HUES64 (cell line): ENCODE data around the gene KRT77.

Experiments
- H3K27ac ChIP-seq: 2 replicates; pipeline ENCODE4 v1.7.0; 2013; ENCODE audit warnings: low read depth, low read length, inconsistent platforms
- H3K27me3 ChIP-seq: 2 replicates; pipeline ENCODE4 v1.6.1; 2013; ENCODE audit warnings: mild to moderate bottlenecking, low read length; ENCODE audit not compliant: insufficient read depth
- H3K36me3 ChIP-seq: 2 replicates; pipeline ENCODE4 v1.6.1; 2013; ENCODE audit warnings: mild to moderate bottlenecking, low read length; ENCODE audit not compliant: insufficient read depth
- H3K4me1 ChIP-seq: 2 replicates; pipeline ENCODE4 v1.6.1; 2013; ENCODE audit warnings: mild to moderate bottlenecking, low read length, moderate library complexity; ENCODE audit not compliant: insufficient read depth
- H3K4me3 ChIP-seq: 2 replicates; pipeline ENCODE4 v1.5.1; 2013; ENCODE audit warnings: mild to moderate bottlenecking, low read length, moderate library complexity
- H3K9ac ChIP-seq: 2 replicates; pipeline ENCODE4 v1.6.1; 2013; ENCODE audit warnings: mild to moderate bottlenecking, low read depth, low read length
- H3K9me3 ChIP-seq: 2 replicates; pipeline ENCODE4 v1.6.1; 2013; ENCODE audit warnings: low read depth, low read length; ENCODE audit not compliant: insufficient read depth
- WGBS: fragments of 150-250, 120-280 bp; methylation state at CpG from one replicate; pipeline ENCODE4 v1.1.7; 2013; ENCODE audit warnings: missing lambda C conversion rate; 5-methylcytosine and 5-hydroxymethylcytosine counted together

Gene KRT77

DNA sequence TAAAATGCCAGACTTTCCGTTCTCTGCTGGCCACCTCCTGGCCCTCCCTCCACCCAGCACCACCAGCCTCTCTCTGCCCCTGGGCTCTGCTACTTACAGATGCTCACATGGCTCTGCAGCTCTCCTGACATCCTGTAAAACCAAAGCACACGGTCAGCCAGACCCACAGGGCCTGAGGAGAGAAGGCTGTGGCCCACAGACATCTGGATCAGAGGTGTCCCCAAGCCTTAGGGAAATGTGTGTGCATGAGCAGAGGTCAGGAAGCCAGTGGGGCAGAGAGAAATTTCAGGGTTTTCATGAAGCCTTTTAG is 11.5 kb downstream of the KRT77 start:
- peaks cover 52% of the 10 kb centered on the region for H3K27me3 ChIP-seq
- H3K9me3 ChIP-seq: no peaks in the 10 kb centered on the region
- H3K4me3 ChIP-seq: no peak overlapping the region
- no peak overlapping the region for H3K9ac ChIP-seq
- H3K36me3 ChIP-seq: no peaks in the 10 kb centered on the region
- 62% methylated on average over 2 of the region's 2 CpGs for whole genome bisulfite sequencing
- 0 out of 2 replicates have a peak, but pooled peaks cover 2% of the 10 kb centered on the region for H3K4me1 ChIP-seq
- no peak overlapping the region for H3K27ac ChIP-seq

GRCh38 chr12:52691076-52691840 is 12.1 kb downstream of the KRT77 start:
- Histone ChIP-seq H3K9ac (0 out of 2 replicates have a peak overlapping the region, but pooled peaks have one; percentile 19), H3K27me3 (peaks cover 56% of the 10 kb centered on the region)
- 7% methylated on average over 45 of the region's 45 CpGs for WGBS

GRCh38 chr12:52690351-52691075 is 12.8 kb downstream of the KRT77 start:
- no peaks in the 10 kb centered on the region for H3K9me3 ChIP-seq
- no peaks in the 10 kb centered on the region for H3K36me3 ChIP-seq
- peaks cover 59% of the 10 kb centered on the region for H3K27me3 ChIP-seq
- no peak overlapping the region for H3K27ac ChIP-seq
- 57% methylated on average over 8 of the region's 8 CpGs for WGBS
- 0 out of 2 replicates have a peak, but pooled peaks cover 2% of the 10 kb centered on the region for H3K4me1 ChIP-seq
- H3K9ac ChIP-seq: 0 out of 2 replicates have a peak overlapping the region, but pooled peaks have one; percentile 19
- H3K4me3 ChIP-seq: peak overlapping the region; percentile 50

More at GRCh38 chr12:52691076-52691840, 12.1 kb downstream of the KRT77 start:
- H3K9me3 ChIP-seq: no peaks in the 10 kb centered on the region
- 0 out of 2 replicates have a peak, but pooled peaks cover 2% of the 10 kb centered on the region for H3K4me1 ChIP-seq
- H3K36me3 ChIP-seq: no peaks in the 10 kb centered on the region
- H3K4me3 ChIP-seq: peak overlapping the region; percentile 50
- no peak overlapping the region for H3K27ac ChIP-seq

DNA sequence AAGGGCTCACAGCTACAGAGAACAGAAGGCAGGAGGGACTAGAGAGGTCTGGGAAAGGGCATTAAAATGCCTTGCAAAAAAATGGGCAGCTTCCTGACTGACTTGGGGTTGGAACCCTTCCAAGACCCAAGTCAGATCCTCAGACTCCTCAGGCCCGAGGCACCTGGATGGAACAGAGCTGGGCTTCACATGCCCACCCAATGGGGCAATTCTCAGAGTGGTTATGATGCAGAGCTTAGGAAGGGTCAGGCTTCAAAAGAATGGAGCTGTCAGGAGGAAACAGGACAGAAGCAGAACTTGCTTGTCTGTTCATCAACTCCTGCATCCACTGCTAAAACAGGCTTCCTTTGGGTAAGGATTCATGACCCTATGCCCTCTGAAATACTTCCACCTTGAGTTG is 13.4 kb downstream of the KRT77 start:
- Histone ChIP-seq H3K4me3 (no peak overlapping the region), H3K4me1 (0 out of 2 replicates have a peak, but pooled peaks cover 2% of the 10 kb centered on the region), H3K27me3 (peaks cover 59% of the 10 kb centered on the region), H3K9me3 (no peaks in the 10 kb centered on the region), H3K36me3 (no peaks in the 10 kb centered on the region), H3K9ac (no peak overlapping the region), H3K27ac (no peak overlapping the region)
- 100% methylated on average over 1 of the region's 1 CpG for WGBS

DNA sequence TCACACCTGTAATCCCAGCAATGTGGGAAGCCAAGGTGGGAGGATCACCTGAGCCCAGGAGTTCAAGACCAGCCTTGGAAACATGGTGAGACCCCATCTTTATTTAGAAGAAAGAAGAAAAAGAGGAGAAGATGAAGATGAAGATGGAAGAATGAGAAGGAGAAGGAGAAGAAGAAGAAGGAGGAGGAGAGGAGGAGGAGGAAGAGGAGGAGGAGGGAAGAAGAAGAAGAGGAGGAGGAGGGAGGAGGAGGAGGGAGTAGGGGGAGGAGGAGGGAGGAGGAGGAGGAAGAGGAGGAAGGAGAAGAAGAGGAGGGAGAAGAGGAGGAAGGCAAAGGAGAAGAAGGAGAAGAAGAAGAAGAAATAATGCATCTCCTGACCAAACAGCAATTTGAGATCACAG is 14.1 kb downstream of the KRT77 start:
- H3K36me3 ChIP-seq: no peaks in the 10 kb centered on the region
- H3K27me3 ChIP-seq: peaks cover 59% of the 10 kb centered on the region
- no peak overlapping the region for H3K4me3 ChIP-seq
- H3K9me3 ChIP-seq: no peaks in the 10 kb centered on the region
- H3K9ac ChIP-seq: no peak overlapping the region
- no peak overlapping the region for H3K27ac ChIP-seq
- H3K4me1 ChIP-seq: 0 out of 2 replicates have a peak, but pooled peaks cover 2% of the 10 kb centered on the region

- Histone ChIP-seq H3K27ac (no peak overlapping the region), H3K9me3 (no peaks in the 10 kb centered on the region), H3K9ac (no peak overlapping the region), H3K4me1 (0 out of 2 replicates have a peak, but pooled peaks cover 2% of the 10 kb centered on the region), H3K27me3 (peaks cover 59% of the 10 kb centered on the region), H3K4me3 (no peak overlapping the region), H3K36me3 (no peaks in the 10 kb centered on the region)
- WGBS: 87% methylated on average over 2 of the region's 2 CpGs
Measured at GRCh38 chr12:52688481-52688880, 14.8 kb downstream of the KRT77 start.

GRCh38 chr12:52687497-52688385 is 15.6 kb downstream of the KRT77 start:
- Histone ChIP-seq H3K9me3 (no peaks in the 10 kb centered on the region), H3K27me3 (peaks cover 55% of the 10 kb centered on the region), H3K4me1 (0 out of 2 replicates have a peak, but pooled peaks cover 2% of the 10 kb centered on the region), H3K27ac (no peak overlapping the region), H3K4me3 (no peak overlapping the region), H3K9ac (no peak overlapping the region), H3K36me3 (no peaks in the 10 kb centered on the region)
- WGBS: 84% methylated on average over 7 of the region's 8 CpGs

- Histone ChIP-seq H3K9me3 (no peaks in the 10 kb centered on the region), H3K36me3 (no peaks in the 10 kb centered on the region), H3K4me1 (0 out of 2 replicates have a peak, but pooled peaks cover 2% of the 10 kb centered on the region), H3K27me3 (peaks cover 47% of the 10 kb centered on the region), H3K4me3 (no peak overlapping the region), H3K9ac (no peak overlapping the region), H3K27ac (no peak overlapping the region)
- WGBS: 85% methylated on average over 9 of the region's 9 CpGs
Measured at GRCh38 chr12:52686756-52687487, 16.4 kb downstream of the KRT77 start.

DNA sequence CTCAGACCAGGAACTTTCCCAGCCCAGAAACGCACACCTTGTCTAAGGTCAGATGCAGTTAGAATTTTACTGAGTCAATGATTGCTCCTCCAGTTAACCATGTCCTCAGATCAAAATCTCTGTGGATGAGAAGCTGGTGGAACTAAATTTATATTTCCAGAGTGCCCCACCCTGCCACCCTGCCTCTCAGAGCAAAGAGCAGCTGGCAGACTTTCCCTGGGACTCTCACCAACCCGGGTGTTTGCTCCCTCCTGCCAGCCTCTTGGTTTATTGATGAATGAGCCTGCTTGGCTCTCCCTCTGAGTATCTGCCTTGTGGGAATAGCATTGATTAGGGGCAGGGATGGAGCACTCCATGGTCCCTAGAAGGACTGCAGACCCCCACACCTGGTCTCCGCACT is 17.3 kb downstream of the KRT77 start:
- H3K27me3 ChIP-seq: peaks cover 38% of the 10 kb centered on the region

GRCh38 chr12:52685406-52685890 is 17.9 kb downstream of the KRT77 start:
- H3K27me3 ChIP-seq: peaks cover 35% of the 10 kb centered on the region
- H3K9ac ChIP-seq: no peak overlapping the region
- H3K4me1 ChIP-seq: no peaks in the 10 kb centered on the region
- no peak overlapping the region for H3K27ac ChIP-seq
- no peaks in the 10 kb centered on the region for H3K9me3 ChIP-seq
- H3K36me3 ChIP-seq: no peaks in the 10 kb centered on the region
- H3K4me3 ChIP-seq: no peak overlapping the region
- WGBS: 82% methylated on average over 6 of the region's 6 CpGs

More for the DNA sequence above, 17.3 kb downstream of the KRT77 start:
- Histone ChIP-seq H3K4me3 (no peak overlapping the region), H3K27ac (no peak overlapping the region), H3K36me3 (no peaks in the 10 kb centered on the region), H3K4me1 (0 out of 2 replicates have a peak, but pooled peaks cover 2% of the 10 kb centered on the region), H3K9me3 (no peaks in the 10 kb centered on the region), H3K9ac (no peak overlapping the region)
- WGBS: 96% methylated on average over 3 of the region's 3 CpGs
